Activated T-cell treated with anti-CD3 and anti-CD28 coated beads for 4 hours (primary cell): ENCODE data around the gene UCN3.

Experiments used
- DNase-seq: peaks from one replicate; pipeline ENCODE4 v3.0.0-alpha.2; 2020

The UCN3 gene

GRCh38 chr10:5364890-5365338, at the start of gene UCN3:
TSS of gene UCN3 (plus strand) at chr10:5364966. CDS start at chr10:5373721, 8,755 bp downstream.
- DNase-seq, result no peak

- peak; percentile 68 for DNase-seq
Observed at GRCh38 chr10:5317547-5318107, 47.1 kb upstream of the UCN3 start.

GRCh38 chr10:5318148-5318547, 46.6 kb upstream of the UCN3 start:
- no peak for DNase-seq

- DNase-seq, result no peak
Observed at GRCh38 chr10:5319863-5320262, 44.9 kb upstream of the UCN3 start.

GRCh38 chr10:5321273-5321672, 43.5 kb upstream of the UCN3 start:
- DNase-seq, result no peak

- DNase-seq, result no peak
Observed at GRCh38 chr10:5323446-5323845, 41.3 kb upstream of the UCN3 start.

- no peak for DNase-seq
Observed at GRCh38 chr10:5325076-5325475, 39.7 kb upstream of the UCN3 start.

- DNase-seq, result no peak
Observed at GRCh38 chr10:5334196-5334880, 30.4 kb upstream of the UCN3 start.

GRCh38 chr10:5338010-5338409, 26.8 kb upstream of the UCN3 start:
- no peak for DNase-seq

GRCh38 chr10:5343092-5343491, 21.7 kb upstream of the UCN3 start:
- DNase-seq, result no peak

GRCh38 chr10:5343561-5343960, 21.2 kb upstream of the UCN3 start:
- no peak for DNase-seq

GRCh38 chr10:5343979-5344378, 20.8 kb upstream of the UCN3 start:
- DNase-seq, result no peak

- DNase-seq, result no peak
Observed at GRCh38 chr10:5344746-5345145, 20.0 kb upstream of the UCN3 start.

GRCh38 chr10:5346881-5347280, 17.9 kb upstream of the UCN3 start:
- no peak for DNase-seq

- no peak for DNase-seq
Observed at GRCh38 chr10:5349362-5349761, 15.4 kb upstream of the UCN3 start.

- no peak for DNase-seq
Observed at GRCh38 chr10:5354068-5354467, 10.7 kb upstream of the UCN3 start.

- no peak for DNase-seq
Observed at GRCh38 chr10:5355594-5356301, 9.0 kb upstream of the UCN3 start.

- DNase-seq, result no peak
Observed at GRCh38 chr10:5356302-5356763, 8.4 kb upstream of the UCN3 start.

- DNase-seq, result no peak
Observed at GRCh38 chr10:5360318-5360915, 4.3 kb upstream of the UCN3 start.

- DNase-seq, result no peak
Observed at GRCh38 chr10:5361966-5362365, 2.8 kb upstream of the UCN3 start.

GRCh38 chr10:5362873-5363272, 1.9 kb upstream of the UCN3 start:
- DNase-seq, result no peak

- no peak for DNase-seq
Observed at GRCh38 chr10:5364374-5364773, 392 bp upstream of the UCN3 start.

GRCh38 chr10:5365928-5366327, 1.2 kb downstream of the UCN3 start:
- no peak for DNase-seq
